GM12891 (cell line): ENCODE data around the gene TMEM179.

Experiments
- POLR2A ChIP-seq: IDR thresholded peaks from 2 replicates; pipeline ENCODE4 v1.6.1; 2011; ENCODE audit warnings: low read depth, low read length, control low read depth
- POLR2AphosphoS5 ChIP-seq: IDR thresholded peaks from 2 replicates; pipeline ENCODE4 v1.6.1; 2011; ENCODE audit warnings: low read depth, low read length, control low read depth
- POU2F2 ChIP-seq: IDR thresholded peaks from 2 replicates; pipeline ENCODE4 v1.6.1; 2011; ENCODE audit warnings: low read depth, mild to moderate bottlenecking, control low read depth, low read length, moderate library complexity
- SPI1 ChIP-seq: IDR thresholded peaks from 2 replicates; pipeline ENCODE4 v1.6.1; 2011; ENCODE audit warnings: low read depth, low read length, control low read depth
- TAF1 ChIP-seq: IDR thresholded peaks from 2 replicates; pipeline ENCODE4 v1.6.1; 2011; ENCODE audit warnings: low read depth, low read length, control low read depth

DNA sequence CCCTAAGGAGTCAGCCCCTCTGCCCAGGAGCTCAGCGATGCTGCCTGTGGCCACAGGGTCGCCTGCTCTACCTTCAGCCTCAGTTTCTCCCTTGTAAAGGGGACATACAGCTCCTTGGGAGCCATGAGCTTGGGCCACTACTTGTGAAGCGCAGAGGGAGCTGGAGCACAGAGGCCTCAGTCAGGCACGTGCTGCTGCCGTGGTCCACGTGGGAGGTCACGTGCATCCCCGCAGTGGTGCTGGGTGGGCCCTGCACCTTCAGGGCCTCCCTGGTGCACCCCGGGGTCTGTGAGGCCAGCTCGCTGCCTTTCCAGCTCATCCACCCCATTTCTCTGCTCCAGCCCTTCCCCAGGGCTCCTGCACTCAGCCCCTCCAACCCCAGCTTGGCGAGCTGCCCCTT, 36.0 kb downstream of the TMEM179 start:
- TF ChIP-seq POLR2A (no peak), SPI1 (no peak), POLR2AphosphoS5 (no peak), TAF1 (no peak), POU2F2 (no peak)
